Eye (tissue), 1 donor: ENCODE data around the gene ANKRD37.

Experiments used
- DNase-seq: peaks from one replicate; pipeline ENCODE4 v3.0.0-alpha.2; 2015

ANKRD37 gene

DNA sequence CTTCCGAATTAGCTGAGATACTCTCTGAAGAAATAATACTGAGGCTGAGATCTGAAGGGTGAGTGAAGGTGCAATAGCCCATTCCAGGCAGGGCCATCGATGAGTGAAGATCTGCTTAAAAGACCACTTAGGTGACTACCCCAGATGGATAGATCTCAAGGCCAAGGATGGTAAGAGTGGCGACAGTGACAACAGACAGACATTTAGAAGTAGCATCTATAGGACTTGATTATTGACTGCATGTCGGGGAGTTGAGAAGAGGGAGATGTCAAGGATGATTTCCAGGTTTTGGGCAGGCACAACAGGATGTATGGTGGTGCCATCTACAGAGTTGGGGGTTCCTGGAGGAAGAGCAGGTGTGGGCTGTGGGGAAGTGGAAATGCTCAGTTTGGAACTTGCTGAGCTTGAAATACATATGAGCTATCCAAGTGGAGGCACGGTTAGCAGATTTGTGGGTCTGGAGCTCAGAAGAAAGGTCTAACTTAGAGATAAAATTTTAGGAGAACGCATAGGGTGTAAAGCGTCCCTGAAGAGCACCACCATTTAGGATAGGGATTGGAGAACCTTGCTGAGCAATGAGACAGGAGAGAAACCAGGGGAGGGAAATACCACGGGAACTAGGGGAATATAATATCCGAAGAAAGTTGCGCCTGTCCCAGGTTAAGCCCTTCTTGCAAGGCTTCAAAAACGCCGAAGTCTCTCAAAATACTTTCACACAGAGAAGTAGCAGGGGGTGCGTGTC, 28.4 kb downstream of the ANKRD37 start:
- no peak for DNase-seq

DNA sequence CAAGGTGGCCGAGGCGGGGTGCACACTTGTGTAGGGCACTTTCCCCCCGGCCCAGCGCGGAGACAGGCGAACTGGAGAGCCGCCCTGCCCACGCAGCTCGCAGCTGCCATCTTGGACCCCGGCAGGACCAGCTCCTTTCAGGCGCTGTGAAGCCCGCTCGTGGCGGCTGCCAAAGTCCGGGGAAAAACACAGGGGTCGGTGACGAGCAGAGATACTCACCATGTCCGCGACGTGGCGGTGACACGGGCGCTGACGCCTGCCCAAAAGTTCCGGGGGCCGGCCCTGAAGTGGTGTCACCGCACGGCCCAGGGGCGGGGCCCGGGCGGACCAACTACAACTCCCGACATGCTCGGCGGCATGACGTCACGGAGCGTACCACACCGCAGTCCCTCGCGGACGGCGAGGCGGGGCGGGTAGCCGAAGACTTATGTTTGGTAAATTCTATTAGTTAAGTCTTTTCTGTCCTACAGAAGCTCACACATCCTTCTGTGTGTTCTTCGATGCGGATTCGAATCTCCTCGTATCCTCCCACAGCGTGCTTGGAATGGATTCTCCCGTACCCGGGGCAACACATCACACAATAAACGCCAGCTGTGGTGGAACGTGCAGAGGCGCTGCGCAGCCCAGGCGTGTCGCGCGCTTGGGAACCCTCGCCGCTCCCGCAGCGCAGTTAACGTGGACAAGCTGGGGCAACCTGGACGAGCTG, 29.2 kb downstream of the ANKRD37 start, which contains the start of gene UFSP2:
TSS of gene UFSP2 (minus strand) at position 318 of the 706 bp plus-strand sequence. CDS start at position 222, 96 bp downstream.
- DNase-seq = peak; percentile 98

DNA sequence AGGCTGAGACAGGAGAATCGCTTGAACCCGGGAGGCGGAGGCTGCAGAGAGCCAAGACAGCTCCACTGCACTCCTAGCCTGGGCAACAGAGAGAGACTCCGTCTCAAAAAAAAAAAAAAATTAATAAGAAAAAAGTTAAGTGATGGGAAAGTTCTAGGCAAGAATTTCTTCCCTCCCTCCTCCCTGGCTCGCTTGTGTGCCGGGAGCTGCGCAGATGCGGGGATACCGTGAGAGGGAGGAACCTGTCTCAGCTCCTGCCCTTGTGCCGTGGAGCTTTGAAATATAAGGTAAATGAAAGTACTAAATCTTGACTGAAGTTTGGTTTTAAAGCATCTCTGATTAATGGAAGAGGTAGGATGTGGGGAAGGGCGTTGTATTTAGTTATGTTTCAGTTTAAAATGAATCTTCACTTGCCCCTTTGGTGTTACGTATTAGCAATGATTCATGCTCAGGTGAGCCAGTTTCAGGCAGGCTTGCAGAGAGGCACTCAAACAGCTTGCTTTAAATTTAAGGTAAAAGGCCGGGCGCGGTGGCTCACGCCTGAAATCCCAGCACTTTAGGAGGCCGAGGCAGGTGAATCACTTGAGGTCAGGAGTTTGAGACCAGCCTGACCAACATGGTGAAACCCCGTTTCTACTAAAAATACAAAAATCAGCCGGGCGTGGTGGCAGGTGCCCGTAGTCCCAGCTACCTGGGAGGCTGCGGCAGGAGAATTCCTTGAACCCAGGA, 30.5 kb downstream of the ANKRD37 start:
- DNase-seq = no peak

DNA sequence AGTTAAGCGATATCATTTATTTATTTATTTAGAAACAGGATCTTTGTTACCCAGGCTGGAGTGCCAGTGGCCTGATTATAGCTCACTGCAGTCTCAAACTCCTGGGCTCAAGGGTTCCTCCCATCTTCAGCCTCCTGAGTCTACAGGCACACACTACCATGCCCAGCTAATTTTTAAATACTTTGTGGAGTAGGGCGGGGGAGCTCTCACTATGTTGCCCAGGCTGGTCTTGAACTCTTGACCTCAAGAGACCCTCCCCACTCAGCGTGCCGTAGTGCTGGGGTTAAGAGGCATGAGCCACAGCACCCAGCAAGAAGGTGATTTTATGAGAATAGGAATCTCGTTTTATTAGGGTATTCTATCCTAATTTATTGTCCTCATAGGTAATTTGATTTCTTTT, 33.0 kb downstream of the ANKRD37 start:
- no peak for DNase-seq

DNA sequence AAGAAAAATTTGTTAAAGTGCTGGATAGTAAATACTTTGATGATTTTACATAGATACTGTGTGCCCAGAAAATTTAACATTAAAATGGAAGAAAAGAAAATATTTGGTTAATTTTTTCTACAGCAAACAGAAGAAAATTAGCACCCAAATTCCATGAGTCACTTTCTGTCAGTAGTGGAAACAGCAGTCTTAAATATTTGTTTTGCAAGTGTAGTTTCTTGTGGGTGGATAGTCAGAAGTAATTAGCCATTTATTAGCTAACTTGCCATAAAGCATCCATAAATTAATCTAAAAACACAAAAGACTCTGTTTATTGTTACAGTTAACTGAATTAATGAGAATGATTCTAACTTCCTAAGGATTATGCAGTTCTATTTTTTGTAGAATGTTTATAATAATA, 38.8 kb downstream of the ANKRD37 start:
- DNase-seq = no peak

DNA sequence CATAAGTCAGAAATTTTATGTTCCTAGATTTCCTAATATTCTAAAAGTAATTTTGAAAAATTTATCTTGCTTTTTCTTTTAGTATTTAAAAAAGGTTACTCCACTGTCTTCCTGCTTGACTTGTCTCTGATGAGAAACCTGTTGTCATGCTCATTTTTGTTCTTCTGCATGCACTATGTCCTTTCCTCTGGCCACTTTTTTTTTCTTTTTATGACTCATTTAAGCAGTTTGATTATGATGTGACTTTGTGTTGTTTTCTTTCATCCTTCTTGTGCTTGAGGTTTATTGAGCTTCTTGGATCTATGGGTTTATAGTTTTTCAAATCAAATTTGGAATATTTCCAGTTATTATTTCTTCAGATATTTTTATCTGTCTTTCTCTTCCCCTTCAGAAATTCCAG, 41.2 kb downstream of the ANKRD37 start:
- DNase-seq = no peak

DNA sequence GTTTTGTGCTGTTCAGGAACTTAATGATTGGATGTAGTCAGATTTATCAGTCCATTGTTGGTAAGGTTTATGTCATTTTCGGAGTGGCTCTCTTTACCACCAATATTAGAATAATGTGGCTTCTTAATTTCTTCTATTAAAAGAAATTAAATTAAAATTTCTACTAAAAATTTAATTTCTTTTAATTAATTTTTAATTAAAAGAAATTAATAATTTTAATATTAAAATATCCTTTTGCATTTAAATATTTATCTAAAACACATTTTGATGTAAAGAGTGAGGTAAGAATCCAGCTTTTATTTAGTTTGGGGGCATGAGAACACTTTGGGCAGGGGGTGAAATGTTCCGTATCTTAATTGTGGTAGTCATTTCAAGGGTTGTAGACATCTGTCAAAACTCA, 44.8 kb downstream of the ANKRD37 start:
- no peak for DNase-seq

DNA sequence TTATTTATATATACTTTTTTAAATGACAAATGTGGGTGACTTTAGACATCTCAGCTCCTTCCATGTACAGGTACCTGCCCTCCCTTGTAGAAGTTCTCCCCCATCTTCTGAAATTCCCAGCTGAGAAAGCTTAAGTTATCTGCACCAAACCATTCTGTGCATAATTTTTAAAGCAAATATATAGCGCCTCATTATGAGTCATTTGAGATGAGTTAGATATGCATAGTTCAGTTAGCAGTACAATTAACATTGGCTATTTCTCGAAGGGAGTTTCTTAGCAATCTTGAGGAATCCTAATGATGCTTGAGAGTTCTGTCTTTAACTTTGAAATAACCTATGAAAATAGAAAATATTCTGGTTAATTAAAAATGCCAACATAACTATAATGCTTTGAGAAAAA, 48.6 kb downstream of the ANKRD37 start:
- DNase-seq = no peak
